Measurements from ENCODE around the gene ABL2. TPM values are rescaled to one million over a fixed set of nuclear protein-coding genes. Genes with fewer than 3 reads are reported as not detected.

ABL2 gene
- total RNA-seq, 1 donor from 2014 or later = 9.0 TPM

GRCh38 chr1:179055937-179056336, 173.5 kb downstream of the ABL2 start:
- Histone ChIP-seq H3K9me3 (replicated peaks) (no peaks in the 10 kb centered on the region), H3K27ac (replicated peaks) (no peak overlapping the region), H3K27me3 (ENCODE audit: low read depth) (no peaks in the 10 kb centered on the region), H3K4me3 (no peak overlapping the region), H3K4me1 (peaks cover 8% of the 10 kb centered on the region), H3K36me3 (peaks cover 36% of the 10 kb centered on the region)
- DNase-seq = no peak
- intact Hi-C loops (cut with micrococcal nuclease) = no loop called here
- TF ChIP-seq CTCF (IDR thresholded peaks at IDR 0.05; ENCODE audit: borderline replicate concordance) = no peak

DNA sequence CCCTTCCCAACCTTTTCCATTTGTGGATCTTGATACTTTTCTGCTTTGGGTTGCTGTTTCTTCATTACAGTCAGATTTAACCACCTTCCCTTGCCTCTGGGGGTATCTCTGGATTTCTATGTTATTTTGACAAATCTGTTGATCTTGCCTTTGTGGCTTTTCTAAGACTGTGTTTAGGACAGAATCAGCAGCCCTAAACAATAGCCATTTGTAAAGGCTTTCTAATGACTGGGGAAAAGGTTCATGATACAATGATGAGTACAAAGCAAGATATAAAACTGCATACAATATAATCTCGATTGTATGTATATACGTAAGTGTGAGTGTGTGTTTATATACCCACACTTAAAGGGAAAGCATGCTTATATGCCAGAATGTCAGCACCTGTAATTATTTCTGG, 176.0 kb downstream of the ABL2 start:
- TF ChIP-seq CTCF (IDR thresholded peaks at IDR 0.05; ENCODE audit: borderline replicate concordance) = no peak
- intact Hi-C loops (cut with micrococcal nuclease) = no loop called here

GRCh38 chr1:179052776-179053175, 176.7 kb downstream of the ABL2 start:
- intact Hi-C loops (cut with micrococcal nuclease) = no loop called here
- no peaks in the 10 kb centered on the region for H3K27me3 ChIP-seq (ENCODE audit: low read depth)

More for the DNA sequence above, 176.0 kb downstream of the ABL2 start:
- Histone ChIP-seq H3K4me3 (no peak overlapping the region), H3K36me3 (peaks cover 32% of the 10 kb centered on the region), H3K27ac (replicated peaks) (no peak overlapping the region), H3K4me1 (peaks cover 5% of the 10 kb centered on the region), H3K9me3 (replicated peaks) (no peaks in the 10 kb centered on the region), H3K27me3 (ENCODE audit: low read depth) (no peaks in the 10 kb centered on the region)
- DNase-seq = no peak

More at GRCh38 chr1:179052776-179053175, 176.7 kb downstream of the ABL2 start:
- no peak for DNase-seq
- H3K4me1 ChIP-seq = peaks cover 9% of the 10 kb centered on the region
- H3K36me3 ChIP-seq = peaks cover 32% of the 10 kb centered on the region
- H3K27ac ChIP-seq (replicated peaks) = no peak overlapping the region
- no peak for TF ChIP-seq CTCF (IDR thresholded peaks at IDR 0.05; ENCODE audit: borderline replicate concordance)
- no peak overlapping the region for H3K4me3 ChIP-seq
- no peaks in the 10 kb centered on the region for H3K9me3 ChIP-seq (replicated peaks)

Other genes with a start within 250 kb of the ABL2 start
- 53.8 TPM for gene FAM20B, start 203.8 kb downstream of the ABL2 start, total RNA-seq
- 9.6 TPM for gene TOR3A, start 147.6 kb downstream of the ABL2 start, total RNA-seq
- gene SOAT1, start 64.1 kb upstream of the ABL2 start, total RNA-seq = 9.8 TPM
- not detected for gene AXDND1, start 136.3 kb upstream of the ABL2 start, total RNA-seq

Measured in left ventricle myocardium inferior (tissue), 1 donor.